ENCODE data around the gene CACNG4. TPM values are rescaled to one million over a fixed set of nuclear protein-coding genes. Genes with fewer than 3 reads are reported as not detected.

Gene CACNG4
- total RNA-seq, 4 donors from 2014 or later, result 0.44 TPM; not detected in 3

GRCh38 chr17:66987059-66987616 is 22.6 kb downstream of the CACNG4 start:
- Histone ChIP-seq H3K4me3 (no peak overlapping the region), H3K36me3 (no peaks in the 10 kb centered on the region), H3K27me3 (peaks cover 0 to 30% of the 10 kb centered on the region in 2 donors), H3K27ac (no peak overlapping the region), H3K4me1 (no peaks in the 10 kb centered on the region), H3K9me3 (no peaks in the 10 kb centered on the region)
- 64 to 70% methylated on average over 2 of the region's 2 CpGs for WGBS, 2 donors
- no peak for DNase-seq (ENCODE audit: low spot score in 2 of 2)
- no peak for TF ChIP-seq EP300 (IDR thresholded peaks at IDR 0.05)
- TF ChIP-seq CTCF (IDR thresholded peaks at IDR 0.05), result no peak
- TF ChIP-seq POLR2A (IDR thresholded peaks at IDR 0.05), result no peak

GRCh38 chr17:66988069-66988798 is 23.7 kb downstream of the CACNG4 start:
- Histone ChIP-seq H3K9me3 (no peaks in the 10 kb centered on the region), H3K36me3 (no peaks in the 10 kb centered on the region), H3K4me3 (no peak overlapping the region), H3K27ac (no peak overlapping the region), H3K4me1 (no peaks in the 10 kb centered on the region), H3K27me3 (peaks cover 0 to 23% of the 10 kb centered on the region in 2 donors)
- DNase-seq (ENCODE audit: low spot score in 2 of 2), result no peak
- TF ChIP-seq EP300 (IDR thresholded peaks at IDR 0.05), result no peak
- no peak for TF ChIP-seq CTCF (IDR thresholded peaks at IDR 0.05)
- TF ChIP-seq POLR2A (IDR thresholded peaks at IDR 0.05), result no peak
- WGBS, 2 donors, result 77 to 80% methylated on average over 23 of the region's 23 CpGs

GRCh38 chr17:66989076-66989475 is 24.6 kb downstream of the CACNG4 start:
- Histone ChIP-seq H3K4me1 (no peaks in the 10 kb centered on the region), H3K27me3 (peaks cover 0 to 23% of the 10 kb centered on the region in 2 donors), H3K4me3 (no peak overlapping the region), H3K27ac (no peak overlapping the region), H3K36me3 (no peaks in the 10 kb centered on the region), H3K9me3 (no peaks in the 10 kb centered on the region)
- no peak for DNase-seq (ENCODE audit: low spot score in 2 of 2)
- TF ChIP-seq CTCF (IDR thresholded peaks at IDR 0.05) (no peak), EP300 (IDR thresholded peaks at IDR 0.05) (no peak), POLR2A (IDR thresholded peaks at IDR 0.05) (no peak)
- WGBS, 2 donors, result 78% methylated on average over 4 of the region's 4 CpGs

GRCh38 chr17:66989579-66989978 is 25.1 kb downstream of the CACNG4 start:
- no peak overlapping the region for H3K27ac ChIP-seq
- 81 to 90% methylated on average over 8 of the region's 8 CpGs for WGBS, 2 donors
- no peak overlapping the region for H3K4me3 ChIP-seq
- no peak for DNase-seq (ENCODE audit: low spot score in 2 of 2)
- no peaks in the 10 kb centered on the region for H3K4me1 ChIP-seq
- H3K36me3 ChIP-seq, result no peaks in the 10 kb centered on the region
- no peaks in the 10 kb centered on the region for H3K9me3 ChIP-seq
- no peak for TF ChIP-seq EP300 (IDR thresholded peaks at IDR 0.05)
- TF ChIP-seq POLR2A (IDR thresholded peaks at IDR 0.05), result no peak
- TF ChIP-seq CTCF (IDR thresholded peaks at IDR 0.05), result no peak
- H3K27me3 ChIP-seq, result peaks cover 0 to 20% of the 10 kb centered on the region in 2 donors

- no peaks in the 10 kb centered on the region for H3K4me1 ChIP-seq
- WGBS, 2 donors, result 77 to 83% methylated on average over 6 of the region's 6 CpGs
Measured at GRCh38 chr17:66990047-66990446, 25.5 kb downstream of the CACNG4 start.

More at GRCh38 chr17:66990047-66990446, 25.5 kb downstream of the CACNG4 start:
- Histone ChIP-seq H3K36me3 (no peaks in the 10 kb centered on the region), H3K27me3 (peaks cover 0 to 17% of the 10 kb centered on the region in 2 donors), H3K27ac (no peak overlapping the region), H3K4me3 (no peak overlapping the region), H3K9me3 (no peaks in the 10 kb centered on the region)
- DNase-seq (ENCODE audit: low spot score in 2 of 2), result no peak
- no peak for TF ChIP-seq POLR2A (IDR thresholded peaks at IDR 0.05)
- no peak for TF ChIP-seq CTCF (IDR thresholded peaks at IDR 0.05)
- no peak for TF ChIP-seq EP300 (IDR thresholded peaks at IDR 0.05)
